Measurements from ENCODE around the gene SEPTIN1. TPM values are rescaled to one million over a fixed set of nuclear protein-coding genes. Genes with fewer than 3 reads are reported as not detected.
A peak's percentile ranks its signal among the peaks of the same experiment; 100 is the strongest.

Gene SEPTIN1
- total and polyA plus RNA-seq, 2 of the 13 experiments (the other 11 are each of a cell fraction or from before 2014, with no cell fraction given) = 0.18 to 0.67 TPM

- TF ChIP-seq TAF15 (IDR thresholded peaks at IDR 0.05; ENCODE audit: low read depth, low read length, poor library complexity, severe bottlenecking) (no peak), RBFOX2 (IDR thresholded peaks at IDR 0.05; ENCODE audit: low read depth, low read length) (peak; percentile 67)
Measured at GRCh38 chr16:30417529-30418349, 35.4 kb upstream of the SEPTIN1 start (continued).

- DNase-seq (ENCODE audit: low spot score) = no peak
- no peak overlapping the region for H3K4me2 ChIP-seq (ENCODE audit: low read depth, low read length)
- TF ChIP-seq RBM22 (optimal IDR thresholded peaks at IDR 0.05; ENCODE audit: low read length) (peak; percentile 85), ATAD3A (CRISPR knock-in tag; IDR thresholded peaks at IDR 0.05) (no peak)
- WGBS (ENCODE audit: low lambda C conversion rate) = 96% methylated on average over 18 of the region's 18 CpGs
- peaks cover 5% of the 10 kb centered on the region for H3K79me2 ChIP-seq (ENCODE audit: insufficient read depth, low read length)
- FAIRE-seq = no peak
- no peaks in the 10 kb centered on the region for H3K27me3 ChIP-seq (ENCODE audit: control insufficient read depth in 1 of 2, insufficient read depth in 2 of 2, low read length in 2 of 2)
- no peak overlapping the region for H3K9ac ChIP-seq (ENCODE audit: insufficient read depth, low read depth, low read length)
- ChIA-PET CTCF (ENCODE audit: low intra/inter-chr PET ratio, low total read pairs) (no interaction called here), POLR2A (interaction anchor here (0.6 to 1.9 kb wide), 2 partner anchors 9 to 10 kb away, joined by 3 to 7 read pairs; partner anchors contain the start of gene ZNF771)
- no peak overlapping the region for H2AFZ ChIP-seq (ENCODE audit: low read length)
- peaks cover 15 to 50% of the 10 kb centered on the region in 2 experiments for H3K36me3 ChIP-seq (replicated peaks in 1 of 2; ENCODE audit: control insufficient read depth in 1 of 2, insufficient read depth in 2 of 2, low read length in 2 of 2)
- H3K4me3 ChIP-seq (replicated peaks in 1 of 3; ENCODE audit: insufficient read depth in 1 of 3, low read depth in 2 of 3, low read length in 3 of 3) = no peak overlapping the region
- BruUV-seq (replicated peaks) = no TSS peak
- peaks cover 10% of the 10 kb centered on the region; the same call in 1 of the 2 replicates for H3K4me1 ChIP-seq (ENCODE audit: insufficient read depth, low read length)
- no peak overlapping the region for H3K27ac ChIP-seq (ENCODE audit: extremely low read length, insufficient read depth, low read length)
- intact Hi-C loops (cut with micrococcal nuclease; ENCODE audit: unreplicated experiment) = no loop called here
- no peaks in the 10 kb centered on the region for H3K9me3 ChIP-seq (ENCODE audit: low read length)
- peak; percentile 18; the same call in 1 of the 3 replicates for ATAC-seq
- in situ Hi-C loops (cut with HindIII; ENCODE audit: extremely low pct_ligation_motif_present, low pct_unique_long_range_greater_than_20kb) = no loop called here
- H4K20me1 ChIP-seq (ENCODE audit: insufficient read depth, low read length) = no peaks in the 10 kb centered on the region
Measured at GRCh38 chr16:30416624-30417528, 34.5 kb upstream of the SEPTIN1 start.
